GM03348 (cell line): ENCODE results near the gene GP1BB.

Experiments
- DNase-seq: peaks from one replicate; pipeline ENCODE4 v3.0.0; 2012; ENCODE audit warnings: low spot score

The GP1BB gene

DNA sequence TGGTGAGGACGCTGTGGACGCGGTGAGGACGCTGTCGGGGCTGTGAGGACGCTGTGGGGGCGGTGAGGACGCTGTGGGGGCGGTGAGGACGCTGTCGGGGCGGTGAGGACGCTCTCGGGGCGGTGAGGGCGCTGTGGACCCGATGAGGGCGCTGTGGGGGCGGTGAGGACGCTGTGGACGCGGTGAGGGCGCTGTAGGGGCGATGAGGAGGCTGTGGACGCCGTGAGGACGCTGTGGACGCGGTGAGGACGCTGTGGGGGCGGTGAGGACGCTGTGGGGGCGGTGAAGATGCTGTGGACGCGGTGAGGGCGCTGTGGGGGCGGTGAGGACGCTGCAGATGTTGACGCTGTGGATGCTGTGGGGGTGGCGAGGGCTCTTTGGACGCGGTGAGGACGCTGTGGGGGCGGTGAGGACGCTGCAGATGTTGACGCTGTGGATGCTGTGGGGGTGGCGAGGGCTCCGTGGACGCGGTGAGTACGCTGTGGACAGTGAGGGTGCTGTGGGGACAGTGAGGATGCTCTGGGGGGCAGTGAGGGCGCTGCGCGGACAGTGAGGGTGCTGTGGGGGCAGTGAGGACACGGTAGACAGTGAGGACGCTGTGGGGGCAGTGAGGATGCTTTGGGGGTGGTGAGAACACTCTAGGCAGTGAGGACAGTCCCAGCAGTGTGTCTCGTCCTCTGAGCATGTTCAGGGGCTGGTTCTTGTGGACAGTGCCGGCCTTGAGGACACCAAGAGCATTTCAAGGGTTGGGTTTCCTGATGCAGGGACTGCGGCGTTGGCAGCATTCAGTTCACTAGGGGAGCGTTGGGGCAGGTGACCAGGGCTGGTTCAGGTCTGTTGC is 4.2 kb downstream of the GP1BB start:
- DNase-seq, result no peak

DNA sequence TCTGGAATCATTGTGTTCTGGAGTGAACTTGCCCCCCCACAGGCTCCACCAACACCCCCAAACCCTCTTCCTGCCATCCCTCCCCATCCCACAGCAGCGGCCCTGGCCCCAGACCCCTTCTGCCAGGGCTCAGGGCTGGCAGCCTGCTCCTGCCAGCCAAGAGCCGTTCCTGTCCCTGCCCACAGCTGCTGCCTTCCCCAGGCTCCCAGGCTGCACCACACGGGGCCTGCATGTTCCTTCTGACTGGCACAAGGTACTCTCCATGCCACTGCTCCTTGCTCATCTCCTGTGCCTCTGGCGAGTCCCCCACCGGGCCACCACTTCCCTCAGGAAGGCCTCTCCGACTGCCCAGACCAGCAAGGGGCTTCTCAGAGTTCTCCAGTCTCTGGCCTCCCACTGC is 4.9 kb downstream of the GP1BB start:
- no peak for DNase-seq

DNA sequence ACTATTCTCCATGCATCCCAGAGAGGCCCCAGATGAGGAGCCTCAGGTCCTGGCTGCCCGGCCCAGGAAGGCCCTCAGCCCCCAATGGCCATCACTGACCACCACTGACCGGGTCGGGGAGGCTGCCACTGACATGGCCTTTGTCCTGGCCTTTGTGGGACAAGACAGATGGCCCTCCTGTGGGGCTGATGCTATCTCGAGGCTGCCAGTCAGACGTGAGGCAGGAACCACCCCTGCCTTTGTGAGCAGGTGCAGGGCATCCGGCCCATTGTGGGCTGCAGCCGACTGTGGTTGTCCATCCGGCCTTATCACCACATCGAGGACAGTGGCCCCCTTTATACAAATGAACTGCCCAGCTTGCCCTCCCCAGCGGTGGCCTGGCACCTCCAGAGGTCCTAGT is 5.5 kb downstream of the GP1BB start:
- DNase-seq, result no peak

DNA sequence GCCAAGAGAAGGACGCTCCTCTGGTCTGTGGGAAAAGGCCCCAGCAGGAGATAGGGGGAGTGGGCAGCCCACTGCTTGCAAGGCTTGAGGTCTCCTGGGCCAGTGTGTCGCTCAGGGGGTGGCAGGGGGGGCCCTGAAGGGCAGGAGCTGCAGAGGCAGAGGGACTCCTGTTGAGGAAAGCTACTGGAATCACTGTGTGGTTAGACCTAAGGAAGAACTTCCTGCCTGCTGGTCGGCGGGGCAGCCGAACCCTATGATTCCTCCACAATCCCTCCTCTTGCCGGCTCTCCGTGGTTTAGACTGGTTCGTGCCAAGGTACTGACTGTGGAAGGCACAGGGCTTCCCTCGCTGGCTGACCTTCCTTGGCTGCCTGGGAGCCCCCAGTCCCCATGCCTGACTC is 6.2 kb downstream of the GP1BB start:
- no peak for DNase-seq

DNA sequence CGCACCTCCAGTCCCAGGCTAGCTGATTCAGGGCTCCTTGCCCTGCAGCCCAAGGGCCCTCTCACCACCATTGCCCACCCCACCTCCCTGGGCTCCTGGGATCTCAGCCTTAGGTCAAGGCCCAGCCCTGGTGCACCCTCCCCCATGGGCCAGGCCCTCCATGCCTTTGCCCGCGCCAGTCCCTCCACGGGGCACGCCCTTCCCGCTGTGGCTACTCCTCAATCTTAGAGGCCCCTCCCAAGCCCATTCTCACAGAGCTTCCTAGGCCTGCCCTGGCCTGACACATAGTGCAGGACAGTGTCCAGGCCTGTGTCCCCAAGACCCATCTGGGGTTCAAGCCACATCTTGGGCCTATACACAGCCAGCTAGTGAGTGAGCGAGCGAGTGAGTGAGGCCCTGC is 6.9 kb downstream of the GP1BB start:
- DNase-seq, result no peak

DNA sequence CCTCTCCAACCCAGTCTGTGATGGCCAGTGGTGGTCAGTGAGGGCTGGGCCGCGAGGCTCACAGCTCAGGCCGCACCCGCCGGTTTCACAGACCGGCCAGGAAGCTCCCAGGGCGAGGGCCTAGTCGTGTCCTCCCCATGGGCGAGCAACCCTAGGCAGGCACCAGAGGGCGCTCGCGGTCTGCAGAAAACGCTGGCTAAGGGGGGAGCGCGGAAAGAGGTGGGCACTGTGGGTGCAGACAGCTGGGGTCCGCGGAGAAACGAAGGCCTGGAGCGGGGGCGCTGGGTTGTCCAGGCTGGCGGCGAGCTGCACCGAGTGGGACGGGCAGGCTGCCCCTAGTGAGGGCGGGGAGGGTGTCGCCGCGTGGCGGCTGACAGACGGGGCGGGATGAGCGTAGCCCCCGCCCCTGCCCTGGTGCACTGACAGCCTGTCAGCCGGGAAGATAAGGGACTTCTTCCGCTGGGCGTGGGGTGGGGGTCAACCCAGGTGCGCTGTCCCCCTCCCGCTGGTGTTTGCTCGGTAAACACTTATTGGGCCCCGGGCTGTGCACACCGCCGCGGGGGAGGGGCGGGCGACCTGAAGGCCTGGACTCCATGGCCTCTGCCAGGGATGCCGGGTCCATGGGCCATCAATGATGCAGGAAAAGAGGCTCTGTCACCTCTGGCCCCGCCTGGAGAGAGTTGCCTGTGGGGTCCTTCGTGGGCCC is 7.5 kb downstream of the GP1BB start:
- peak; percentile 95 for DNase-seq

DNA sequence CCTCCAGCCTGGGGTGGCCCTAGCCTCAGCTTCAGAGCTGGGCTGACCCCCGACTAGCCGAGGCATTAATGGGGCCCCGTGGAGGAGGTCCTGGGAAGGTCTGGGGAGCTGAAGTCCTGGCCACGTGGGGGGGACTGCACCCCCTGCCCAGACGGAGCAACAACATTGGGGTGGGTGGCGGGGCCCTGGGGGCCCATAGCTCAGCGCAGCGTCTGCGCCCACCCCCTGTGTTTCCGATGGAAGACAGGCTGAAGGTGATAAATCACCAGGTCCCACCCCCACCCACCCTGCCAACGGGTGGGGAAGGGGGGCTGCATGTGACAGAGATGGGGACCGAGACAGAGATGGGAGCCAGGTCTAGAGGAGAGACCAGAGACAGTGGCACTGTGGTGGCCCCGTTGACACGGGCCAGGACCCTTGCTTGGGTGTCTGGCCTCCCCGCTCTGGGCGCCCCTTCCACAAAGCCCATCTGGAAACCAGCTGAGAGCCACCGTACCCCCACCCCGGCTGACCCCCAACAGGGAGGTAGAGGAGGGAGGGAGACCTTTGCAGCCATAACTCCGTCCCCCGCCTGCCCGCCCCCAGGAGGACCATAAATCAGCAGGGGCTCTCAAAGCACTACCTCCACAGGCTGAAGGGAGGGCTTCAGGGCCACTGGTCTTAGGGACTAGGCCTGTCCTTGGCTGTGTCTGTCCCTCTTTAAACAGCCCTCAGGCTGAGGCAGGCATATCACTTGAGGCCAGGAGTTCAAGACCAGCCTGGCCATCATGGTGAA is 8.2 kb downstream of the GP1BB start:
- DNase-seq, result no peak

DNA sequence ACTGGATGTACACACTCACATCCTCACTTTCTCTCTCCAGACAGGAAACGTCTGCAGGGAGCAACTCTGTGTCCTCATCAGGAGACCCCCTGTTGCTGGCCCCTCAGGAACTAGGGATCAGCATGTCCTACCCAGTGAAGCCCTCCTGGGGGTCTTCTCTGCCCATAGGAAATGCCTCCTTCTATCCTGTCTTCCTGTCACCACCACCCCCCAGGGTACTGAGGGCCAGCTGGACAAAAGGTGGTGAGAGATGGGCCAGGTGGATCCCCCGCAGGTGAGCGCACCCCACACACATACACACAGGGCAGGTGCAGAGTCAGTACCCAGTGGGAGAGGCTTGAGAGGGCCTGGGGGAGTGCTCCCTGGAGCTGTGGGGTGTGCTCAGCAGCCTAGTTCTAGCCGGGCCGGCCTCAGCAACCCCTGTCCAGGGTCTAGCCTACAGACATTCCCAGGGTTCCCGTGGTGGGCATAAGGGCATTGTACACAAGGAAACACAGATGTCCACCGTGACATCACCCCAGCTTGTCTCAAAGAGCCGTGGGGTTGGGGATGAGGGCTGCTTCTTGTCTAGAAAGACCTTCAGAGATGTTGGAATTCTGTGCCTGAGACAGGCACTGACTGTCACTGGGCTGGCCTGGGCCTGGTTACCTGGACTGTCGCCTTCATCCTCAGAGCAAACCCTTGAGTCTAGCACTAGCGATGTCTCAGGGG is 9.2 kb downstream of the GP1BB start:
- no peak for DNase-seq

DNA sequence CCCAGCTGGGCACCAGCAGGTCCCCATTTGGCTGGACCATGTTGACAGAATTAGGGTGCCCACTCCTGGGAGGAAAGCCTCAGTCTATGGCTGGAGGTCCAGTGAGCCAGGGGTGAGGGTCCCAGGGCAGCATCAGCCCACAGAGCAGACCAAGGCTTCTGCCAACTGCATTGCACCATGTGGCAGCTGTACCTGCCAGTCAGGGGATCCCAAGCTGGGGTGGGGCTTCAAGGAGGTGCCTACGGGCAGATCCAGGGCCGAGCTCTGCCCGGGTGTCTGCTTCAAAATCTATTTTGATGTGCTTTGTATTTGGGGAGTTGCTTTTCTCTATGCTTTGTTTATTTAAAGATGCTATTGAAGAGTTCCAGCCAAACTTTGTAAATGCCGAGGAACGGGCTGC is 10.4 kb downstream of the GP1BB start:
- no peak for DNase-seq

DNA sequence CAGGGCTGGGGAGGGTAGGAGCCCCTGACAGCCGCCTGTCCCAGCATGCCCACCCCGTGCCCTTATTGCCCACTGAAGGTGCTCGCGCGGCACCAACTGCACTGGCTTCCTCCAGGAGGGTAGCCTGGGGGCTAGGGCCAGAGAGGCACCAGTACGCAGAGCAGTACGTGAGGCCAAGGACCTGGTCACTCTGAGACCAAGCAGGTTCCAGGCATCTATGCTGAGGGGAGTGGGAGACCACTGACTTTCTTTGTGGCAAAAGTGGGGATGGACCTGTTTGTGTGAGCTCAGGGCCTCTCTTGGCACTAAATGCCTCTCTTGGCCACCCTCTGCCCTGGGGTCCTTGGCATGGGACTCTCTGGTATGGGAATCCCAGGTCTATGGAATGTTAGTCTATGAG is 10.8 kb downstream of the GP1BB start:
- DNase-seq, result no peak

DNA sequence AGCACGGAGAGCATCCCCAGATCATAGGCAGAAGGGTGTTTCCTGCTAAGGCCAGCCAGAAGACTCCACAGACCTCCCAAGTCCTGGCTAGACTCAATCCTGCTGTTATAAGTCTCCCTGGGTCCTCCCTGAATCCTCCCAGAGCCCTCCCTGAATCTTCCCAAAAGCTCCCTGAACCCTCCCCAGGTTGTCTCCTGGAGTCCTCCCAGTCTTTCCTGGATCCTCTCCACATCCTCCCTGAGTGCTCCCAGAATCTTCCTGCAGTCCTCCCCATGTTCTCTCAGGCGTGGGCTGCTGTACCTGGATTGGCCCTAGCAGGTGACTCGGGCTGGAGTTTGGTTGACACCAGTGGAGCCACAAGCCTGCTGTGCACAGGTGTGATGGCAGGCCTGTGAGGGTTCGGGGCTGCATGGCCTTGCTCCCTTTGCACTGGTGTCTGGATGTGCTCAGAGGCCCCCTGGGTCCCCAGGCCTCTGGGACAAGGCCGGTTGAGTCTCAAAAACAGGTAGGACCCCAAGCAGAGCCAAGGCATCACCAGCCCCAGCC is 11.6 kb downstream of the GP1BB start:
- no peak for DNase-seq

DNA sequence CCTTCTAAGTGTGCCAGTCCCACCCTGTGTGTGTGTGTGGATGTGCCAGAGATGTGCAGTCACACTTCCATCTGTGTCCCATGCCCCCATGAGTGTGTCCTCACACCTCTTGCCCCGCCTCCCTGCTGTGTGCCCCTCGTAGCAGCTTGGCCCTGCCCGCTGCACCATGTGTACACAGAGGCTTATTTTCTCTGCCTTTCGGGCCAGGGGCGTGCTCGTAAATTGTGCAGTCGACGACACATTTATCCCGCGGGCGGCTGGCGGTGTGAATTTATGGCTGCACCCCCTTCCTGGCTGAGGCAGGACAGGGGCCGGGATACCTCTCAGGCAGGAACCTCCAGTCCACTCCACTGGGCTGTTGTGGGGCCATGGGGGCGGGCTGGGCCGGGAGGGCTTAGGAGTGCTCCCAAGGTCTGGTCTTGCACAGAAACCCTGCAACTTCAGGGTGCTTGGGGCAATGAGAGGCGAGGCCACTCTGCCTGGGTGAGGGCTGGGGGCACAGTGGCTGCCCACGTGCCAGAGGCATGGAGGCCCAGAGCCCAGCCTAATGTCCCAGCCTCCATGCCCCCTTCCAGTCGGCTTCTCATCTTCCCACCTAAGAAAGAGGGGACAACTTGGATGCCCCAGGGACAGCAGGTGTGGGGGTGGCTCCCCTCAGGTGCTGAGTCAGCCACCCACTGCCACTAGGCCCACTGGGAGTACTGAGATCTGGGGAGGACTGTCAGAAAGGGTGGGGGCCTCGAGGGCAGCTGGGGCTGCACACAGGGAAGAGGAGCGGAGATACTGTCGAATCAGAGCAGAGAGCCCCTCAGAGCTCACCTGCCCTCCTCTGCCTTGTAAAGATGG is 12.5 kb downstream of the GP1BB start:
- DNase-seq, result no peak

DNA sequence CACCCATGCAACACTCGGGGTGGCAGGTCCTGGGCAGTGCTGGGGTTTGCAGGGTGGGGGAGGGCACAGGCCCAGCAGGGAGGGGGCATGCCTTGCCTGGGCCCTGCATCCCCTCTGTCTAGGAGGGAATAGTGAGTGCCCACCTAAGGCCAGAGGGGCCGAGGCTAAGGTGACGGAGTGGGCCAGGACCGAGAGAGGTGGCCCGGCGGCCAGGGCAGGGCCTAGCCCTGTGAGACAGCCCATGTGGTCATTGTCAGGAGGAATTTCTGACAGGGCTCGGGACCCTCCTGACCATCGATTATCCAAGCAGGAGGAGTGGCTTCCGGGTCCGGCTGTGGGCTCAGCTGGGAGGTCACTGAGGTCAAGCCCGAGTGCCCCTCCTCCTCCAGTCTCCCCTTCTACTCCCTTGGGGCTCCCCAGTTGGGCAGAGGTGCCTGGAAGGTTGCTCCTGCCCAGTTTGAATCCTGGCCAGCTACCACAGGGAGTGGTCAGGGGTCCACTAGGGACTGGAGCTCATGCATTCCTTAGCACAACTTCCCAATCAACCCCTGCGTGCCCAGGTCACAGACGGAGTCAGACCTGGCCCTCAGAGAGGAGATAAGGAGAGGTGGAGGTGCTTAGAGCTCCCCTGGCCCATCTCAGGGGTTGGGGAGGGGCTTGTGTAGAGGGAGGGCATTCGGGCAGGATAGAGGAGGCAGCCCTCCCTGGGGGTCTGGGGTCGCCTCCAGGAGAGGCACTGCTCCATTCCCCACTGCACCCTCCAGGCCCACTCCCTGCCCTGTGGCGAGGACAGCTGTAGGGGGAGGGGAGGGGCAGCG is 14.7 kb downstream of the GP1BB start:
- no peak for DNase-seq

DNA sequence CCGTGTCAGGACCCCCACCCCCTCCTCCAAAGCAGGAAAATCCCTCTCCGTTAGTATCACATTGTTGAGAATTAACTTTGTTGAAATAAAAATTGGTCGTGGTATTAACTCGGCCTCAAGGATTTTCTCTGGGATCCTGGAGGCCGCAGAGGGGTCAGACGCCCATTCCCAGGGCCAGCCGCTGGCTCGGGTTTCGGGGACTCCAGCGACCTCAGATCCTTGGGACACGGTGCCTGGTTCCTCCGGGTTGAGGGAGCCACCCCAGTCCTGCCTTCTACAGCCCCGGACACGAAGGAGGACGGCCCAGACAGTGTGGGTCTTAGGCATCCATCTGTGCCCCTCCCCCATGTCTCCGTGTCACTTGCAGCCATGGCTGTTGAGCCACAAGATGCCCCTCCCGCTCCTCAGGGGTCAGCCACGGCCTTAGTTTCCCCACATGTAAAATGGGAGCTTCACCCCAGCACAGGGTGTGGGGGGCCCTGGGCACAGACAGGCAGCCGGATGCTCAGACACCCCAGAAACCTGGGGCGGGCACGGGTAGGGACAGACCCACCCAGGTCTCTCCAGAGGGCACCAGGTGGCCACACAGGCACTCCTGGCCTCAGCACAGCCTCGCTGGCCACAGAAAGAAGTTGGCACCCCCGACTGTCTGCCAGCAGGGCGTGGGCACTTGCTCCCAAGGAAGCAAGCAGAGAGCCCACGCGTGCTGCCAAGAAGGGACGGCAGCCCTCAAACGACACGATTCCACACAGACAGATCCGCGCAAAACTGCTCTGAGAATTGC is 15.5 kb downstream of the GP1BB start:
- DNase-seq, result no peak

DNA sequence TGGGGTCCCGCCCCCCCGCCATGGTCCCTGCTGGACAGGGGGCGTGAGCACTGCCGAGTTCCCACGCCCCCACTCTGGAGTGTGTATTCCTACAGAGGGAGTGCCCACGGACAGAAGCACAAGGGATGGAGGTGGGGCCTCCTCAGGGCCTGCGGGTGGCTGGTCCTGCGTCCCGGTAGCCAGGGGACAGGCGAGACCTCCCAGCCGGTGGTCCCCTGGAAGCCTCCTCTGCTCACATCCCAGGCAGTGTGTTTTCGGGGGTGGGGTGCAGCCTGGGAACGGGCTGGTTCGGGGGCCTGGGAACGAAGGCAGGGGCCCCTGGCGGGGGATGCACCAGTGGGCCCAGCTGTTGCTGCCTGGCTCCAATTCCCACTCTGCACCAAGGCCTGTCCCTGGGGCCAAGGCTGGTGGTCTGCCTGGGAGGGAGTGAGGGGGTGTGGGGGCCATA is 16.1 kb downstream of the GP1BB start:
- DNase-seq, result no peak

DNA sequence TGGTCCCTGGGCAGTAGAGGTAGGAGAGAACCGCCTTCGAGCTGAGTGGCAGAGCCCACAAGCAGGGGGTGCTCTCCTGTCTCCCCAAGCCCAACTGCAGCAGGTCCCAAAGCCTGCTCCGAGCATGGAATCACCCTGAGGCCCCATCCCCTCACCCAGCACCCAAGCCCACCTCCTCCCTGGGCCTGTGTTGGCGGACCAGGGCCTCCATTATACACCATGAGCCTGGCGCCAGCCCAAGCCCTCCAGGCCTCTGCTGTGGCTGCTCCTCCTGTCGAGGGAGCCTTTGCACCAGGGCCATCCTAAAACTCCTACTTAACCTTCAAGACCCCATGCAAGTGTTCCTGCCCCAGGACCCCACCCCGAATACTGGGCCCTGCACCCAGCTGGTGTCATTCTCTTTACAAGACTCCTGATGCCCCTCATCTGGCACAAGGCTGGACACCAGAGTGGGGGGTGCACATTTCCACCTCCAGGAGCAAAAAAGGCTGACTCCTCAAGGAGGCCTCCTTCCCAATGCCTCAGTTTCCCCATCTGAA is 16.6 kb downstream of the GP1BB start:
- no peak for DNase-seq

DNA sequence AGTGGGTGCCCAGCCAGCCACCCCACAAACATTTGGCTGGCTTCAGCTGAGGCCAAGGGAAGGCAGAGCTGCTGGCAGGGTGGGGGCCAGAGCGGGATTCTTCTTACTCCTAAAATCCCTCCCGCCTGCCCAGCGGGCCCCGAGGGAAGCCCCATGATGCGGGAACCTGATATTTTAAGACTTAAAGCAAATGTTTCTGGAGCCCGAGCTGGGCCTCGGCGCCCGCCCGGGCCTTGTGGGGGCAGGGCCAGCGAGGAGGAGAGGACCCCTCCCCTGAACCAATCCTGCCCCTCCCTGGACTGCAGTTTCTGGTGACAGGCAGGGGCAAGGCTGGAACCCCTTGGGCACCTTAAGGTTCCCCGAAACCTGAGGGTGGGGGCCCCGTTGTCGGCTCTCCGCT is 17.2 kb downstream of the GP1BB start:
- no peak for DNase-seq

DNA sequence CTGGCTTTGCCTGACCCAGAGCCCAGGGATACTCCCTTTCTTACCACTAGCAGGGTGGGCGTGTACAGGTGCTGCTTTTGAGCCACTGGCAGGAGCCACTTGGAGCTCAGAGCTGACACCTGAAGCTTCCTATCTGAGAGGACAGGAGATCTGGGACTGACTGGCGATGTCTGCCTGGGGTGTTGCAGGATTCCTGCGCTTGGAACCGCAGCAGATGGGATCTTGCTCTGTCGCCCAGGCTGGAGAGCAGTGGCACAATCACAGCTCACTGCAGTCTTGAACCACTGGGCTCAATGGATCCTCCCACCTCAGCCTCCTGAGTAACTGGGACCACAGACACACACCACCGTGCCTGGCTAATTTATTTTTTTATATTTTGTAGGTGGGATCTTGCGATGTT is 17.7 kb downstream of the GP1BB start:
- DNase-seq, result no peak
